DMS53 (cell line): Measurements from ENCODE around the gene OR52K1.
"Not testable (repeated sequence)": the region's sequence is repeated elsewhere in the genome, so short reads cannot be mapped to it uniquely, and the experiment has no call there.

ENCODE experiments used
- DNase-seq: peaks from one replicate; lab custom pipeline; 2025; lab: John Stamatoyannopoulos, UW

Gene OR52K1

DNA sequence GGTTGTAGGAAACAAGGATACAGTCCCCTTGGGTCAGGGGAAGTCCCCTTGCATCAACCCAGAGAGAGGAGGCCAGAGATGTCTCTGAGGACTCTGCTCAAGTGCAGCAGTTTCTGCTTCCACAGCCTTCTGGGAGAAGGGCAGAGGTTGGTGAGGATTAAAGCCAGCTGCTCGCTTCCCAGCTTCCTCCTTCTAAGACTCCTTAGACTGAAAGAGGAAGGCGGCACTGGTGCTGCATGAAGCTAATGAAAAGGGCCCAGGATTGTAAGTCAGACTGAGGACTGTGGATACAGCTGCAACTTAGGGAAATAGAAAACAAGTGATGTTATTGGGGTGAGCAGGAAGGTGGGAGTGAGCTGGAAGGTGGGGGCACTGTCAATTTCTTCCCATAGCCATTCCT lies at the start of gene OR52K1:
Gene OR52K1 (plus strand): TSS at position 202 of the 400 bp plus-strand sequence. CDS start 6,255 bp downstream, outside the sequence.
- DNase-seq: no peak

GRCh38 chr11:4433856-4434255 lies 48.6 kb upstream of the OR52K1 start:
- no peak for DNase-seq

DNA sequence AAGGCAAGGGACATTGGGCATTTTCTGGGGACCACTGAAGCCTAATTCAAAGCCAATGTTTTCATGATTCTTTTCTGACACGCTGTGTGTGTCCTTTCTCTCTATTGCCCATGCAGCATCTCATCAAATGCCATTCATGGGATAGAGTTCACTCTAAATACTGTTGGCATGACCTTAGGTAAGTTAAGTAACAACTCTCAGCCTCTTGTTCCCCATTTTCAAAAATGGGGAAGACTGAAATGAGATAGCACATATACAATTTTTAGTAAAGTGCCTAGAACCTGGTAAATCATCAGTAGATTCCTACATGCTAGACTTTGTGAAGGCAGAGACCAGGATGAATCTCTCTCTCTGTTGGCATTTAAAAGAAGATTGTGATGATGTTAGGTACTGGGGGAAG lies 46.0 kb upstream of the OR52K1 start:
- no peak for DNase-seq

GRCh38 chr11:4441515-4441914 lies 40.9 kb upstream of the OR52K1 start:
- no peak for DNase-seq

- no peak for DNase-seq
These were observed 39.1 kb upstream of the OR52K1 start for GRCh38 chr11:4443232-4443891.

- DNase-seq: no peak
These were observed 33.5 kb upstream of the OR52K1 start, which contains the start of gene OR52K2 for GRCh38 chr11:4448995-4449394. Gene OR52K2, plus strand, starts transcription at chr11:4449295. Its CDS starts 45 bp downstream, at chr11:4449340.

- DNase-seq: no peak
These were observed 29.3 kb upstream of the OR52K1 start for GRCh38 chr11:4453118-4453517.

GRCh38 chr11:4454021-4454420 lies 28.4 kb upstream of the OR52K1 start:
- no peak for DNase-seq

GRCh38 chr11:4455419-4455818 lies 27.0 kb upstream of the OR52K1 start:
- no peak for DNase-seq

DNA sequence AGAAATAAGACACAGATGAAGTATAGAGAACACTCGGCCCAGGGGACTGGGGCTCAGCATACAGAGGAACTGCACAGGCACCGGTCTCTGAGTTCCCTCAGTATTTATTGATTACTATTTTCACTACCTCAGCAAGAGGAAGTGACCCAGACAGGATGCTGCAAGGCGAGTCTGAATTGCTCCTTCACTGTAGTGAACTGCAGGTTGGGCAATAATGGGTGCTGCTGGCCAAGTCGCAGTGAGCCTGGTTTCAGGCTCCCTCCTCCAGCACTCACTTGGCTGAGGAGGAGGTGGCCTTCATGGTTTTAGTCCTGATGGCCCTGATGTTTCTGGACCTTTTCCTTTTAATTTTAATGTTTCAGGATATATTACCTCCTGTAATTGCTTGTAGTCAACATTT lies 22.9 kb upstream of the OR52K1 start:
- no peak for DNase-seq

GRCh38 chr11:4460151-4460550 lies 22.3 kb upstream of the OR52K1 start:
- DNase-seq: no peak

DNA sequence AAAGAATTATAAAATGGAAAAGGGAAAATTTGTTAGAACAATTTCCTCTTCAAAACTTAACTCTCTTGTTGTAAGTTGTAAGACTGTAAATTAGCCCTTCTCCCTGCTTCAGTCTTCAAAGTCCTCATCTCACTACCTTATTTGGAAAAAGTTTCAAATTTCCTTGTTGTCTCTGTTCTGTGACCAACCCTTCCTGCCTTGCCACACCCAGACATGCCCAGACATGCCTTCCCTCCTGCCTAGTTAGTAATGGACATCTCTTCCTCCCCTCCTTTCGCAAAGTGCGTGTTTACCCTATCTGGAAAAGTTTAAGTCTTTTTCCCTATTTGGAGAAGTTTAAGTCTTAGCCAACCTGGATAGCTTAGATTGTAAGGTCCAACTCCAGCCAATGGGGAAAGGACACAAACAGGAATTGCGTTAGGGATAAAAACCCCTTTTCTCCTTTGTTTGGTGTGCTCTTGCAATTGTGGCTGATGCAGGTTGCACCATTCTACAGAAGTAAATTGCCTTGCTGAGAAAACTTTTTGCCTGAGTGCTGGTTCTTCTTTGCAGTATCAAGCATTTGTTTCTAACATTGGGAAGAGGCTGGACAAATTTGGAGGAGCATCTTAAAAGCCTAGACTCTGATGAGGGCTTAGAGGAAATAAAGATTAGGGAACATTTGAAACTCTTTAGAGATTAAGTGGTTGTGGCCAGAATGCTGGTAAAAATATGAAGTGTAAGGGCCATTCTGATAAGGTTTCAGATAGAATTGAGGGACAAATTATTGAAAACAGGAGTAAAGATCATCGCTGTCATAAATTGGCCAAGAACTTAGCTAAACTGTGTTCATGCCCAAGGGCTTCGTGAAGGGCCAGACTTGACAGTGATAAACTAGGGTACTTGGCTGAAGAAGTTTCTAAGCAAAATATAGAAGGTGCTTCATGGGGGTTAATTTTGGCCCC lies 18.0 kb upstream of the OR52K1 start:
- DNase-seq: peak; percentile 56

- no peak for DNase-seq
These were observed 17.0 kb upstream of the OR52K1 start for GRCh38 chr11:4465407-4465806.

GRCh38 chr11:4466131-4466870 lies 16.1 kb upstream of the OR52K1 start:
- DNase-seq: no peak

DNA sequence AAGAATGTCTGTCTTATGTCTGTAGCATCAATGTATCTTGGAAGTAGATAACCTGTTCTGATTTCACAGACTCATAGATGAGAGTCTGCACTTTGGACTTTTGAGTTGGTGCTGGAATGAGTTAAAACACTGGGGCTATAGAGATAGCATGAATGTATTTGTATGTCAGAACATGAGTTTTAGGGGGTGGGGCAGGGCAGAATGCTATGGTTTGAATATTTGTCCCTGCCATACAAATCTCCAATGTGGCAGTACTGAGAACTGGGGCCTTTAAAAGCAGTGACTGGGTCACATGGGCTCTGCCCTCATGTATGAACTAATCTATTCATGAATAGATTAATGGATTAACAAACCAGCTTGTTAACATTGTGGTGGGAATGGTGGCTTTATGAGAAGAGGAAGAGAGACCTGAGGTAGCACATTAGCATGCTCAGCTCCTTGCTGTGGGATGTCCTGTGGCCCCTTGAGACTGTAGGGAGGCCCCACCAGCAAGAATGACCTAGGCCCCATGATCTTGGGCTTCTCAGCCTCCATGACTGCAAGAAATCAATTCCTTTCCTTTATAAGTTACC lies 15.5 kb upstream of the OR52K1 start:
- no peak for DNase-seq

DNA sequence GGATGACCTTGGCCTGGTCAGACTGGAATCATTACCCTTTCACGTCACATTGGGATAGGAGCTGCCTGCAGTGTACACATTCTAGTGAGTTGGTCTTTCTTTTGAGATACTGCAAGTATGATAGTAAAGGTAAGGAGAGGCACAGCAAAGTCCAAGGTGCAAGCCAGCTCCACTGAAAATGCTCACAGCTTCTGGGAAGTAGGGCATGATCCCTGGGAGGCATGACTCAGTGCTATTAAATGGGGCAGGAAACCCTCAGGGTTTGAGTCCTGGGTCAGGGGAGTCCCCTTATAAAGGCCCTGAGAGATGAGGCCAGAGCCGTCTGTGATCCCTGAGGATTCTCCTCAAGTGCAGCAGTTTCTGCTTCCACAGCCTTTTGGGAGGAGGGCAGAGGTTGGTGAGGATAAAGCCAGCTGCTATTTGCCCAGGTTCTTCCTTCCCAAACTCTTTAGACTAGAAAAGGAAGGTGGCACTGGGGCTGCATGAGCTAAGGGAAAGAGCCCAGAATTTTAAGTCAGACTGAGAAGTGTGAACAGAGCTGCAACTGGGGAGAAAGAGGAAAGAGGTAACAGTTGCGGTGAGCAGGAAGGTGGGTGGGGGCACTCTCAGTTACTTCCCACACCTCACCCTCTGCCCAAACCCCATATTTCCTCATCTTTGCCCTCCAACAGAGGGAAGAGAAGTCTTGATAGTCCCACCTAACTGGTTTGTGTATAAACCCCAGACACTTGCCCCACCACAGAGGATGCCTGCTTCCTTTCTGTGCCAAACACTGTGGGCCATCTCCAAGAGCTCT lies 14.4 kb upstream of the OR52K1 start:
- DNase-seq: no peak

GRCh38 chr11:4479644-4480043 lies 2.8 kb upstream of the OR52K1 start:
- DNase-seq: no peak

GRCh38 chr11:4480577-4481239 lies 1.7 kb upstream of the OR52K1 start:
- DNase-seq: peak; percentile 53

DNA sequence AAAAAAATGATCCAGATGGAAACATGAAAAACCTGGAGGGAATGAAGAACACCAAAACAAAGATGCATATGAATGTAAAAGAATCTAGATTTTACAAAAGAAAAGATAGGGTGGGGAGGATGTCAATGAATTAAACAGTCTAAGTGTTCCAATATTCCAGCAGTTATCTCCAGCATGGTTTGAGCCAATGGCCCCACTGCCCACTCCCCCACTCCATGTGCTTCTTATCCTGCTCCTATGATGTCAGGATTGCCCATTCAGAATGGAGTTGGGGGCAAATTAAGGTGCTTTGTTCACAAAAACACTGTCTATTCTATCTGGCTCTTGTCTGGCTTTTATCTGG lies 1.2 kb upstream of the OR52K1 start:
- no peak for DNase-seq

DNA sequence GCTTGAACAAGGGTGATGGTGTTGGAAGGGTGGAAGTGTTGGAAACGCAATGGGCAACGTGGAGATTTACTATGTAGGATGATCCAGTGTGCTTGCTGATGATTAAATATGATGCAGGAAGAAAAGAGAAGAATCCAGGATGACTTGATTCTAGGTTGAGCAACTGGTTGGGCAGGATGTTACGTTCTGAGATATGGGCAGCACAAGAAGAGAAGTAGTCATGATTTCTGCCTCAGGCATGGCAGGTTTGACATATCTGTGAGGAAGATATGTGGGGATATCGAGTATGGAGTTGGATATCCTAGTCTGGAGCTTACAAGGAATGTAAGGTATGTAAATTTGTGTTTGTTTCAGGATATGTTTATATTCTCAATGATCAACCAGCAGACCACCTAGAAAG lies 1.9 kb downstream of the OR52K1 start:
- DNase-seq: no peak

- DNase-seq: not testable (repeated sequence)
These were observed 9.0 kb downstream of the OR52K1 start for GRCh38 chr11:4491405-4491804.
